NCI-H2227 treated with DMSO at 0.1 percent for 48 hours (cell line): ENCODE data around the gene CORO2B.
A peak's percentile ranks its signal among the peaks of the same experiment; 100 is the strongest.

Experiments
- DNase-seq: peaks from one replicate; lab custom pipeline; 2025; lab: John Stamatoyannopoulos, UW

CORO2B gene

GRCh38 chr15:68554721-68555678 lies 23.8 kb upstream of the CORO2B start:
- no peak for DNase-seq

DNA sequence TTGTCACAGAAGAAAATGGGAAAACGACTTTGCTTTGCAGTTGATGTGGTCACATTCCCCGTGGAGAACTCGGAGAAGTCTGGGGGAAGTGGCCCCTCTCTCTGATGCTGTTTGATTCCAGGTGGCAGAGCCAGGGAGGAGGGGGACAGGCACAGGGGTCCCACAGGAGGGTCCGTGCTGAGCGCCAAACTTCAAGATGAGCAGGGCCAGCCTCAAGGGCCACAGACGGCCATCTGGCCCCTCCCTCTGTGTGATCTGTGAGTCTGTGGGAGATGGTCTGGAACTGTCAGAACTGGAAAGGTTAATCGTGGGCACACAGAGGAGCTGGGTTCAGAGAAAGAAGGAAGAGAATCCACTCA lies 23.1 kb upstream of the CORO2B start:
- DNase-seq, result no peak

GRCh38 chr15:68556139-68556990 lies 22.4 kb upstream of the CORO2B start:
- DNase-seq, result no peak

GRCh38 chr15:68557469-68558317 lies 21.1 kb upstream of the CORO2B start:
- DNase-seq, result no peak

DNA sequence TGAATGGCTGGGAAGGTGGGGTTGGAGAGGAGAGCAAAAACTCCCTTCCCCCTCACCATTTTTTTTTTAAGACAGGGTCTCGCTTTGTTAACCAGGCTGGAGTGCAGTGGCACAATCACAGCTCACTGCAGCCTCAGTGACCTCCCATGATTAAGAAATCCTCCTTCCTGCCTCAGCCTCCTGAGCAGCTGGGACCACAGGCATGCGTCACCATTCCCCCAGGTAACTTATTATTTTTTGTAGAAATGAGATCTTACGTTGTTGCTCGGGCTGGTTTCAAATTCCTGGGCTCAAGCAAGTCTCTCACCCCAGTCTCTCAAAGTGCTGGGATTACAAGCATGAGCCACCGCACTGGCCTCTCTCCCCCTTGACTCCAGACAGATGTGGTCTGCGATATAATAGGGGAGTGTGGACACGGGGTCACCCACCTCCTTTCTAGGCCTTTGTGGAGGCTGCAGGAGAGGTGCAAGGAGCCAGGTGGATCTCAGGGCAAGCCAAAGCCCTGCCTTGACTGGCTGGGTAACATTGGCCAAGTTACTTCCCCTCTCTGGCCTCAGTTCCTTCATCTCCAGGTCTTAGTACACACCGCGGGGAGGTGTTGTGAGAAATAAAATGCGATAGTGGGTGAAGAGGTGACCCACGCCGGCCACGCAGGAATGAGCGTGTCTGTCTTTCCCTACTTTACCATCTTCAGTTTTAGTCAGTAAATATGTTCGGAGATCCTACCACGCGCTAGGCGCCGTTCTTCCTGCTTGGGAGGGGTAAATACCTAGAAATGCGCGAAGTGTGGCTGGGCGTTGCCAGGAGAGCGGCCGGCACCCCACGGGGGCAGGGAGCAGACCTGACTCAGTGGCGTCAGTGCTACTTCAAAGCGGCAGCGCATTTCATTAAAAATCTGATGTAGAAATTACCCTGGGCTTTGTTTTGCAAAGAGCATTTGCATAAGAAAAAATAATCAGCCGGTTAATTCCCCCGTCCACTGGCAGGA lies 20.2 kb upstream of the CORO2B start:
- DNase-seq, result no peak

DNA sequence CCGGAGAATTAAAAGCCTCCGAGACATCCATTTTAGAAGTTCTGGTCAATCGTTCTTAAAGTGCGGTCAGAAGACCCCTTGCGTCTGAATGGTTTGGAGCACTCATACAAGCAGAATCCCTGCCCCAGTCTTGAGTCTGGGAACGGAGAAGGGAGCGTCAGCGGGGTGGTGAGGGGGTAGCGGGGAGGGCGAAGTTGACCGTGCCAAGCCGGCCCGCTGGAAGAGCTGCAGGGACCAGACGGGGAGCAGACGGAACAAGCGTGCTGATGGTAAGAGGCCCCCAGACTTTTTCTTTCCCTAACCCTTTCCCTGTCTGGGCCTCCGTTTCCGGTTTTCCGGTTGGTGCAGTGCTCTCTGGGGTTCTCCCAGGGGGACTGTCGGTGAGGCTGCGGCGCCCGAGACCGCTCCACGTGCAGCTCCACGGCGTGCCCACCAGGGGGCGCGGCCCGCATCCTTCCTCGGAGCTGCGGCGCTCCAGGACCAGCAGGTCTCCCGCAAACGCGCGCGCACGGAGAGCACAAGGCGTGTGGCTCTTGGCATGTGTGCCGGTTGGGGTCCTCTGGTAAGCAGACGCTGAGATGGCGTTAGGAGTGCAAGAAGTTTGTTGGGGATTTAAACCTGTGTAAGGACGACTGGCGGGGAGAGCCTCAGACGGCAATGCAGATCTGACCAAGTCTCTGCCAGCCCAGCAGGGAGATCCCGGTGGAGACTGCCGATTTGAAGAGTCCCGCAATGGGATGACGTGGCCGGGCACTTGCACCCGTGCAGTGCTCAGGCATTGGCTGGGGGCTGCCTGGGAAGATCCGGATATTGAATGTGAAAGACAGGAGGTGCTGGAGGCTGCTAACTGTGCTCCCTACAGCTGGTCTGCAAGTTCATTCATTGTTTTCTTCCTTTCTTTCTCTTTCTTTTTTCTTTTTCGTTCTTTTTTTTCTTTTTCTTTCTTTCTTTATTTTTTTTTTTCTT lies 19.2 kb upstream of the CORO2B start:
- peak; percentile 56 for DNase-seq

DNA sequence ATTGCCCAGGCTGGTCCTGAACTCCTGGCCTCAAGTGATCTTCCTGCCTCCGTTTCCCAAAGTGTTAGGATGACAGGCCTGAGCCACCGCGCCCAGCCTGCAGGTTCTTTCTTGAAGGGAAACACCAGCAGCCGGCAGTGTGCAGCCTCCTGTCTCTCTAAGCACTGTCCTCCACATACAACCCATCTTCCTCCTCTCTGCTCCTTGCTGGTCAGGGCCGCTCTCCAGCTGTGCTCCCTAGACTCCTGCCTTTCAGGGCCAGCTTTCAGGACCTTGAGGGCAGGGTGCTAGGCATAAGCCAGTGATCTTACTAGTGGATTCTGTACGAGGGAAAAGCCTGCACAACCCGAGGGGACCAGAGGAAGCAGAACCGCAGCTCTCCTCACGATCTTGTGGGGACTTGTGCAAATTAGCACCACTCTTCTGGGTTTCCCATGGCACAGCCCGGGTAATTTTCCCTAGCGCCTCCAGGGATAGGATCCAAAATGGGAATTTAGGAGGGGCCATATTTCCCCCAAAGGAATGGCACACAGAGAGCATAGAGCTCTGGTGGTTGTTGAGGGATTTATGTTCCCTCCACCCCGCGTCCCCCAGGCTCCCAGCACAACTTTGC lies 18.2 kb upstream of the CORO2B start:
- no peak for DNase-seq

- no peak for DNase-seq
Observed at GRCh38 chr15:68561171-68561900, 17.5 kb upstream of the CORO2B start.

DNA sequence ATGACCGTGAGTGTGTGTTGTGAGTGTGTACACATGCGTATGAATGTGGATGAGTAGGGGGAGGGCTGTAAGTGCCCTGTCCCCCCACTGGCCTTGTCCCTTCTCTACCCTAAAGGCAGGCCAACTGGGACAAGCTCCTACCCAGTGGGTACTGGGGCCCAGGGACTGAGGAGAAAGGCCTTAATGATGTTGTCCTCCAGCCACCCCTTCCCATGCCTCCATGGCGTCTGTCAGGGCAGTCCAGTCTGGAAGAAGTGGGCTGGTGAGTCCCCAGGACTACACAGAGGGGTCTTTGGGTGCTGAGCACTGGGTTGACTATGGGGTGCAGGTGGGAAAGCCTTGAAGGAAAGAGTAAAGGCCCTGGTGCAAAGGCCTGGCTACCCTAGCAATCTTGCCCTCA lies 16.9 kb upstream of the CORO2B start:
- no peak for DNase-seq

DNA sequence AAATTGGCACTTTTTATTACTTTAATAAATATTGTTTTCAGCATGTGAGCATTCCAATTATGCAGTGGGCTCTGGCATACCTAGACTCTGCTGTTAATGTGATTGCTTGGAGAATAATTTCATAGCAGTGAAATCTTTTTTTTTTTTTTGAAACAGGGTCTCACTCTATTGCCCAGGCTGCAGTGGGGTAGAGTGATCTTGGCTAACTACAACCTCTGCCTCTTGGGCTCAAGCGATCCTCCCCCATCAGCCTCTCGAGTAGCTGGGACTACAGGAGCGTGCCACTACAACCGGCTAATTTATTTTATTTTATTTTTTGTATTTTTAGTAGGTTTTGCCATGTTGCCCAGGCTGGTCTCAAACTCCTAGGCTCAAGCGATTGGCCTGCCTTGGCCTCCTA lies 14.6 kb upstream of the CORO2B start:
- DNase-seq, result no peak

GRCh38 chr15:68565234-68565633 lies 13.6 kb upstream of the CORO2B start:
- no peak for DNase-seq

DNA sequence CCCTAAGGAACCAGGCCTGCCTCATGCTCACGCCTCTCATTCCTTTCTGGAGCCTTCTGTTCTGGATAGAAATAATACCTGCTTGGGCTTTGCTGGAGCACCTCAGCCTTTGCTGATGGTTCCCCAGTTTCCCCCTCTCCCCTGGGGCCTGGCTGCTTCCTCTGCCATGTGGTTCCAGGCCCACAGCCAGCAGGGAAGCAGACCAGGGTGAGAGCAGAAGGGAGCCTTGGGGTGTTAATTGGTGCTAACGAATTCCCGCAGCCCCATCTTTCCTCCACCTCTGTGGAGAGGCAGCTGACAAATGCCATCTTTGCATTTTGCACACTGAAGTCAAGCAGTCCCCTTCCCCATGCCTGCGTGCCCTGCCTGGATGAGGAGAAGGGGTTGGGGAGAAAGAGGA lies 13.1 kb upstream of the CORO2B start:
- no peak for DNase-seq

- no peak for DNase-seq
Observed at GRCh38 chr15:68566377-68566954, 12.3 kb upstream of the CORO2B start.

- no peak for DNase-seq
Observed at GRCh38 chr15:68567345-68567744, 11.4 kb upstream of the CORO2B start.

- DNase-seq, result no peak
Observed at GRCh38 chr15:68570974-68571373, 7.8 kb upstream of the CORO2B start.

DNA sequence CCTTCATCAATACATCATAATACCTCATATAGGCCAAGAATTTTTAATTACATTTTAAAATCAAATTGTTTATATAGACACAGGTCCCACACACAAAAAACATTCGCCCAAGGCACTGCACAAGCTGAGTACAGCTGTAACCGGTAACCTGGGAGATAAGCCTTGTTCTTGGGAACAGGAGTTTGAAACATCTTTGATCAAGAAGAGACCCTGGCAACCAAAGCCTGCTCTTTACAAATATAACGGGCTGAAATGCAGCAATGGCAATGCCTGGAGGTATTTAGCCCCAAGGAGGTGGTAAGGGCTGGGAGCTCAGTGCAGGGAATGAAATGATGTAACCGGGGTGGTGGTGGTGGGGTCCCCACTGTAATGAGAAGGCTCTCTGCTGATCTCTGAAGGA lies 7.2 kb upstream of the CORO2B start:
- DNase-seq, result no peak

- DNase-seq, result no peak
Observed at GRCh38 chr15:68572309-68572708, 6.5 kb upstream of the CORO2B start.

GRCh38 chr15:68572921-68573320 lies 5.9 kb upstream of the CORO2B start:
- DNase-seq, result no peak
